Breast epithelium (tissue), 3 donors: ENCODE measurements around the gene DHX58.
A peak's percentile ranks its signal among the peaks of the same experiment; 100 is the strongest.

ENCODE experiments used
- POLR2A ChIP-seq: fragments of 450-650 bp; IDR thresholded peaks from one replicate; pipeline ENCODE4 v1.6.1; 2016; ENCODE audit warnings: antibody characterized with exemption, mild to moderate bottlenecking, moderate library complexity
- POLR2AphosphoS5 ChIP-seq, 3 donors: sonication (generic); formaldehyde crosslinking; IDR thresholded peaks; one replicate each; pipeline ENCODE4 v1.6.1; 2017; ENCODE audit warnings: antibody characterized with exemption in 3 of 3
- TF ChIP-seq, protein P1 (sequence below), 3 donors: fragments of 450-650 bp; IDR thresholded peaks; one replicate each; pipeline ENCODE4 v1.5.1; 2016 to 2017; ENCODE audit warnings: antibody characterized with exemption in 3 of 3, mild to moderate bottlenecking in 3 of 3, moderate library complexity in 3 of 3

DNA sequence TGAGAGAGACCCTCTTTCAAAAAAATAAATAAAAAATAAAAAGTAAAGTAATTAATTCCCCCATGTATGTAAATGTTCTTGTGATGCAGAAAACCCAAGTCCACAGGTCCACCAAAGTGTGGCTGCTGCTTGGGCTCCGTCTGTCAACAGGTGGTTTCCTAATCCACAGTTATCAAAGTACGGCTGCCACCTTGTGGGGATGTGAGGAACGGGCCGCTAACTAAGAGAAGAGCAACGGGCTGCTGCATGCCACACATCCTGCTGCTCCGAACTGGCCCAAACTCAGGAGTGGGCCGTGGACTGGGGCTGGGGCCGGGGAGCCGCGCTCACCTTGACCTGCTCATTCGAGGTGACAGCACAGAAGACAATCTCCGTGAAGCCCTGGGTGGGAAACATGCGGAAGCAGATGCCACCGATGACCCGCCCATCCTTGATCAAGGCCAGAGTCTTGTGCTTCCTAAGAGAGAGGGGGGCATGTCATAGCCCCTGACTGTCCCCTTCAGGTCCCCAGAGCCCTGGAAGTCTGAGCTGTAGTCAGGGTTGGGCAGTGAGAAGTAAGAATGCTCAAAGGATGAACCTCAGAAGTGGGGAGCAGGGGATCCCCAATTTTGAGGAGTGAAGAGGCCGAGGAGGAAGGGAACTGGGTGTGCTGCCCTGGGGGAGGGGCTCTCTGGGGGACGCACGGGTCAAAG is 4.3 kb upstream of the DHX58 start:
- no peak for TF ChIP-seq POLR2AphosphoS5 (IDR thresholded peaks at IDR 0.05)
- TF ChIP-seq, protein P1, sequence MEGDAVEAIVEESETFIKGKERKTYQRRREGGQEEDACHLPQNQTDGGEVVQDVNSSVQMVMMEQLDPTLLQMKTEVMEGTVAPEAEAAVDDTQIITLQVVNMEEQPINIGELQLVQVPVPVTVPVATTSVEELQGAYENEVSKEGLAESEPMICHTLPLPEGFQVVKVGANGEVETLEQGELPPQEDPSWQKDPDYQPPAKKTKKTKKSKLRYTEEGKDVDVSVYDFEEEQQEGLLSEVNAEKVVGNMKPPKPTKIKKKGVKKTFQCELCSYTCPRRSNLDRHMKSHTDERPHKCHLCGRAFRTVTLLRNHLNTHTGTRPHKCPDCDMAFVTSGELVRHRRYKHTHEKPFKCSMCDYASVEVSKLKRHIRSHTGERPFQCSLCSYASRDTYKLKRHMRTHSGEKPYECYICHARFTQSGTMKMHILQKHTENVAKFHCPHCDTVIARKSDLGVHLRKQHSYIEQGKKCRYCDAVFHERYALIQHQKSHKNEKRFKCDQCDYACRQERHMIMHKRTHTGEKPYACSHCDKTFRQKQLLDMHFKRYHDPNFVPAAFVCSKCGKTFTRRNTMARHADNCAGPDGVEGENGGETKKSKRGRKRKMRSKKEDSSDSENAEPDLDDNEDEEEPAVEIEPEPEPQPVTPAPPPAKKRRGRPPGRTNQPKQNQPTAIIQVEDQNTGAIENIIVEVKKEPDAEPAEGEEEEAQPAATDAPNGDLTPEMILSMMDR (IDR thresholded peaks at IDR 0.05), result peak; percentile 53 to 89 (median 78)
- TF ChIP-seq POLR2A, result no peak
